ENCODE data around the gene CELF5.

DNA sequence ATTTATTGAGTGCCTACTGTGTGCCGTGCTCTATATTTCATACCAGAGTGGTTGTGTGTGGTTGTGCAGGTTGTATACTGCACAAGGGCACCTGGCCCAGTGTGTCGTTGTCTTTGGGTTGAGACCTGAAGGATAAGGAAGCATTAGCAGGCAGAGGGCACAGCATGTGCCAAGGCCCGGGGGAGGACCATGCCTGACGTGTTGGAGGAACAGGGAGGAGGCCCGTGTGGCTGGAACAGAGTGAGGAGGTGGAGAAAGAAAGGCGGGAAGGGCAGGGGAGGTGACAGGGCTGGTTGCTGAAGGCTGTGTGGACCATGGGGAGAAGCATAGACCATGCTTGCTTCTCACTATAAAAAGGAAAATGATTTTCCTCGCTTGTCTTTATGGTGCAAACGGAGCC lies 26.8 kb downstream of the CELF5 start:
- TF ChIP-seq, protein P1, sequence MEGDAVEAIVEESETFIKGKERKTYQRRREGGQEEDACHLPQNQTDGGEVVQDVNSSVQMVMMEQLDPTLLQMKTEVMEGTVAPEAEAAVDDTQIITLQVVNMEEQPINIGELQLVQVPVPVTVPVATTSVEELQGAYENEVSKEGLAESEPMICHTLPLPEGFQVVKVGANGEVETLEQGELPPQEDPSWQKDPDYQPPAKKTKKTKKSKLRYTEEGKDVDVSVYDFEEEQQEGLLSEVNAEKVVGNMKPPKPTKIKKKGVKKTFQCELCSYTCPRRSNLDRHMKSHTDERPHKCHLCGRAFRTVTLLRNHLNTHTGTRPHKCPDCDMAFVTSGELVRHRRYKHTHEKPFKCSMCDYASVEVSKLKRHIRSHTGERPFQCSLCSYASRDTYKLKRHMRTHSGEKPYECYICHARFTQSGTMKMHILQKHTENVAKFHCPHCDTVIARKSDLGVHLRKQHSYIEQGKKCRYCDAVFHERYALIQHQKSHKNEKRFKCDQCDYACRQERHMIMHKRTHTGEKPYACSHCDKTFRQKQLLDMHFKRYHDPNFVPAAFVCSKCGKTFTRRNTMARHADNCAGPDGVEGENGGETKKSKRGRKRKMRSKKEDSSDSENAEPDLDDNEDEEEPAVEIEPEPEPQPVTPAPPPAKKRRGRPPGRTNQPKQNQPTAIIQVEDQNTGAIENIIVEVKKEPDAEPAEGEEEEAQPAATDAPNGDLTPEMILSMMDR (IDR thresholded peaks at IDR 0.05) = no peak
- TF ChIP-seq POLR2A (IDR thresholded peaks at IDR 0.05) = no peak
